ENCODE measurements around the gene TAS1R3.

DNA sequence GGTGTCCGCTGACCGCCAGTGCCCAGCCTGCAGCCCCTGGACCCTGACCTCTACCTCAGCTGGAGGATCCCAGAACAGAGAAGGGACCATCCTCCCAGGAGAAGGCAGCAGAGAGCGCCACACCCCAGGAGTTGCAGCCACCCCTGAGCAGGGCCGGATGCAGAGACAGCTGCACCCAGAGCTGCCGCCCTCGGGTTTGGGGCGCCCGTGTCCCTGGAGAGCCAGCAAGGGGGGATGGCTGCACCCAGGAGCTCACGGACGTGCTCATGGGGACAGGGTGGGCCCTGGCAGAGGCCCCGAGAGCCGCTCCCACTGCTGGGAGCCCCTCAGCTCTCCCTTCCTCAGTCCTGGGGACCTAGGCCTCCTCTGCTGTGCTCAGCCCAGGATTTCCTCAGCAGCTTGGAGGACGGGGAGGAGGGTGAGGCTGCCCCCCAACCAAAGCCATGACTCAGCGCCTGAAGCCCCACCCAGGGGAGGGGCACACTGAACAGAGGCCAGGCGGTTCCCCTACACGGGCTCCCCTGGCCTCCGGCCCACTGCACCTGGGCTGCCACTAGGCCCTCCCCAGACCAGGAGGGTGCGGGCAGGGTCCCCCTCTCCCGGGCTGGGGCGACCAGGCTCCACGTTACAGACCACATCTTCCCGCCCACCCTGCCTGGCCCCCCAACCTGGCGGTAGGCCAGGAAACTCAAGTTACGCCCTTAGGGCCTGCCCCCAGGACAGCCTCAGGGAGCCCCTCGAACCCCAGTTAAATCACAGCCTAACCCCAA is 25.6 kb upstream of the TAS1R3 start:
- TF ChIP-seq, protein P1, sequence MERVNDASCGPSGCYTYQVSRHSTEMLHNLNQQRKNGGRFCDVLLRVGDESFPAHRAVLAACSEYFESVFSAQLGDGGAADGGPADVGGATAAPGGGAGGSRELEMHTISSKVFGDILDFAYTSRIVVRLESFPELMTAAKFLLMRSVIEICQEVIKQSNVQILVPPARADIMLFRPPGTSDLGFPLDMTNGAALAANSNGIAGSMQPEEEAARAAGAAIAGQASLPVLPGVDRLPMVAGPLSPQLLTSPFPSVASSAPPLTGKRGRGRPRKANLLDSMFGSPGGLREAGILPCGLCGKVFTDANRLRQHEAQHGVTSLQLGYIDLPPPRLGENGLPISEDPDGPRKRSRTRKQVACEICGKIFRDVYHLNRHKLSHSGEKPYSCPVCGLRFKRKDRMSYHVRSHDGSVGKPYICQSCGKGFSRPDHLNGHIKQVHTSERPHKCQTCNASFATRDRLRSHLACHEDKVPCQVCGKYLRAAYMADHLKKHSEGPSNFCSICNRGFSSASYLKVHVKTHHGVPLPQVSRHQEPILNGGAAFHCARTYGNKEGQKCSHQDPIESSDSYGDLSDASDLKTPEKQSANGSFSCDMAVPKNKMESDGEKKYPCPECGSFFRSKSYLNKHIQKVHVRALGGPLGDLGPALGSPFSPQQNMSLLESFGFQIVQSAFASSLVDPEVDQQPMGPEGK (CRISPR knock-in tag; IDR thresholded peaks at IDR 0.05; ENCODE audit: borderline replicate concordance), result no peak; the same call in 1 of the 2 replicates
- TF ChIP-seq RARB (CRISPR knock-in tag; IDR thresholded peaks at IDR 0.05), result no peak
- TF ChIP-seq OSR1 (CRISPR knock-in tag; IDR thresholded peaks at IDR 0.05), result no peak
